OCI-LY1 (cell line): ENCODE measurements around the gene SYTL5.

Source experiments
- H2AFZ ChIP-seq: fragments of 200-600 bp; sonication (generic), shearing (Covaris generic); 2 replicates; pipeline ENCODE4 v1.6.0; 2014; ENCODE audit warnings: antibody characterized with exemption, mild to moderate bottlenecking, low read length
- H3F3A ChIP-seq: fragments of 200-600 bp; sonication (generic), shearing (Covaris generic); 2 replicates; pipeline ENCODE4 v1.6.0; 2014; ENCODE audit warnings: mild to moderate bottlenecking, antibody characterized with exemption, low read length, moderate library complexity; ENCODE audit not compliant: insufficient read depth
- H3K27ac ChIP-seq: fragments of 200-600 bp; sonication (generic); 2 replicates; pipeline ENCODE4 v1.5.1; 2014; ENCODE audit warnings: low read length, mixed run types, mild to moderate bottlenecking, low read depth; ENCODE audit not compliant: poor library complexity, severe bottlenecking
- H3K27me3 ChIP-seq: fragments of 200-600 bp; sonication (generic); 2 replicates; pipeline ENCODE4 v1.6.0; 2014; ENCODE audit warnings: antibody characterized with exemption, mild to moderate bottlenecking, low read length, moderate library complexity; ENCODE audit not compliant: insufficient read depth
- H3K36me3 ChIP-seq: fragments of 200-600 bp; sonication (generic); 2 replicates; pipeline ENCODE4 v1.6.1; 2014; ENCODE audit warnings: mild to moderate bottlenecking, antibody characterized with exemption, low read length, moderate library complexity, mixed read lengths; ENCODE audit not compliant: insufficient read depth
- H3K4me1 ChIP-seq: fragments of 200-600 bp; sonication (generic); 2 replicates; pipeline ENCODE4 v1.5.1; 2014; ENCODE audit warnings: mild to moderate bottlenecking, low read length, moderate library complexity; ENCODE audit not compliant: insufficient read depth, severe bottlenecking
- H3K4me2 ChIP-seq: fragments of 200-600 bp; sonication (generic), shearing (Covaris generic); 2 replicates; pipeline ENCODE4 v1.6.1; 2014; ENCODE audit warnings: low read length
- H3K4me3 ChIP-seq: fragments of 200-600 bp; sonication (generic); 2 replicates; pipeline ENCODE4 v1.5.1; 2014; ENCODE audit warnings: low read length, low read depth, mild to moderate bottlenecking, mixed read lengths; ENCODE audit not compliant: poor library complexity, severe bottlenecking
- H3K79me2 ChIP-seq: fragments of 200-600 bp; shearing (Covaris generic); 2 replicates; pipeline ENCODE4 v1.6.1; 2016; ENCODE audit warnings: mixed run types, low read length, mixed read lengths; ENCODE audit not compliant: insufficient read depth
- H3K9ac ChIP-seq: fragments of 200-600 bp; sonication (generic), shearing (Covaris generic); 2 replicates; pipeline ENCODE4 v1.6.1; 2014; ENCODE audit warnings: mild to moderate bottlenecking, low read length, mixed read lengths
- H3K9me2 ChIP-seq: fragments of 200-600 bp; sonication (generic), shearing (Covaris generic); 2 replicates; pipeline ENCODE4 v1.6.1; 2014; ENCODE audit warnings: low read depth, mild to moderate bottlenecking, low read length, mixed read lengths
- H3K9me3 ChIP-seq: fragments of 200-600 bp; shearing (Covaris generic); 2 replicates; pipeline ENCODE4 v1.6.1; 2014; ENCODE audit warnings: low read length, mixed read lengths
- H4K20me1 ChIP-seq: fragments of 200-600 bp; sonication (generic), shearing (Covaris generic); 2 replicates; pipeline ENCODE4 v1.6.0; 2016; ENCODE audit warnings: mild to moderate bottlenecking, low read length; ENCODE audit not compliant: insufficient read depth
- EZH2 ChIP-seq: fragments of 200-600 bp; sonication (generic), shearing (Covaris generic); IDR thresholded peaks from 2 replicates; pipeline ENCODE4 v1.8.0; 2017; ENCODE audit warnings: borderline replicate concordance, mixed run types, mild to moderate bottlenecking, antibody characterized with exemption, low read length, moderate library complexity, mixed read lengths
- TF ChIP-seq, protein P1 (sequence below): fragments of 200-600 bp; sonication (generic), shearing (Covaris generic); IDR thresholded peaks from 2 replicates; pipeline ENCODE4 v1.5.1; 2017; ENCODE audit warnings: mild to moderate bottlenecking, antibody characterized with exemption, low read length, moderate library complexity, mixed read lengths

Gene SYTL5

DNA sequence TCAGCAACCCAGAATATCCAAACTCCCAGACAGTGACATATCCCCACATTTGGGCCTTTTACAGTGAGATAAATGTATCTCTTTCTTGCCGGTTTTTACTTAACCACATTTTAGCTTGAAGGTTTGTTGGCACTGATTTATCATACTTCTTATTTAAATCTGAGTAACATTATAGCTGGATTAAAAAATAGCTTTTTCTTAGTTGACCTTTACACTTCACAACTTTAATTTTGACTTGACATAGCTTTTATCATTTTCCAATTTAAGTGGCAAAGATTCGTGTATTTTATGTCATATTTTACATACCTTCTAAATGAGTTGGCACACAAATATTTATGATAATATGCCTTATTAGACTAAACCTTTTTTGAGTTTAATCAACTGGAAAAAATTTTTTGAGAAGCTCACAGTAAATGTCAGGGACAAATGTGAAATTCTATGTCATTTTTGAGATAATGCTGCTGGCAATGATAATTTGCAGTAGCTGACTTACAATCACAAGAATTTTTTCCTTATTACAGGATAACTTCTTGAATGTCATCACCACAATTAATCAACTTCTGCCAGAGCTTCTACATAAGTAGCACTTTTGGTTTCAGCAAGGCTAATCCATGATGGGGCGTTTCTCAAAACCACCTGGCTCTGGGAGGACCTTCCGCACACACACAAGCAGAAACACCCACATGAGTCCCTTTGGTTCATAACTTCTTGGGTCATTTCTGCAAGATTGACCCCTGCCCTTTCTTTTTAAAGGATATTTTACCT is 80.3 kb downstream of the SYTL5 start:
- Histone ChIP-seq H3K36me3 (no peaks in the 10 kb centered on the region), H3K9me3 (no peaks in the 10 kb centered on the region), H3K4me1 (no peaks in the 10 kb centered on the region), H3K4me3 (no peak overlapping the region), H3K27ac (no peak overlapping the region), H3K9ac (no peak overlapping the region), H2AFZ (no peak overlapping the region), H3K9me2 (no peaks in the 10 kb centered on the region), H3K79me2 (no peaks in the 10 kb centered on the region), H3F3A (no peaks in the 10 kb centered on the region), H3K27me3 (no peaks in the 10 kb centered on the region), H4K20me1 (no peaks in the 10 kb centered on the region), H3K4me2 (no peak overlapping the region)
- TF ChIP-seq, protein P1, sequence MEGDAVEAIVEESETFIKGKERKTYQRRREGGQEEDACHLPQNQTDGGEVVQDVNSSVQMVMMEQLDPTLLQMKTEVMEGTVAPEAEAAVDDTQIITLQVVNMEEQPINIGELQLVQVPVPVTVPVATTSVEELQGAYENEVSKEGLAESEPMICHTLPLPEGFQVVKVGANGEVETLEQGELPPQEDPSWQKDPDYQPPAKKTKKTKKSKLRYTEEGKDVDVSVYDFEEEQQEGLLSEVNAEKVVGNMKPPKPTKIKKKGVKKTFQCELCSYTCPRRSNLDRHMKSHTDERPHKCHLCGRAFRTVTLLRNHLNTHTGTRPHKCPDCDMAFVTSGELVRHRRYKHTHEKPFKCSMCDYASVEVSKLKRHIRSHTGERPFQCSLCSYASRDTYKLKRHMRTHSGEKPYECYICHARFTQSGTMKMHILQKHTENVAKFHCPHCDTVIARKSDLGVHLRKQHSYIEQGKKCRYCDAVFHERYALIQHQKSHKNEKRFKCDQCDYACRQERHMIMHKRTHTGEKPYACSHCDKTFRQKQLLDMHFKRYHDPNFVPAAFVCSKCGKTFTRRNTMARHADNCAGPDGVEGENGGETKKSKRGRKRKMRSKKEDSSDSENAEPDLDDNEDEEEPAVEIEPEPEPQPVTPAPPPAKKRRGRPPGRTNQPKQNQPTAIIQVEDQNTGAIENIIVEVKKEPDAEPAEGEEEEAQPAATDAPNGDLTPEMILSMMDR: no peak
- TF ChIP-seq EZH2: no peak

DNA sequence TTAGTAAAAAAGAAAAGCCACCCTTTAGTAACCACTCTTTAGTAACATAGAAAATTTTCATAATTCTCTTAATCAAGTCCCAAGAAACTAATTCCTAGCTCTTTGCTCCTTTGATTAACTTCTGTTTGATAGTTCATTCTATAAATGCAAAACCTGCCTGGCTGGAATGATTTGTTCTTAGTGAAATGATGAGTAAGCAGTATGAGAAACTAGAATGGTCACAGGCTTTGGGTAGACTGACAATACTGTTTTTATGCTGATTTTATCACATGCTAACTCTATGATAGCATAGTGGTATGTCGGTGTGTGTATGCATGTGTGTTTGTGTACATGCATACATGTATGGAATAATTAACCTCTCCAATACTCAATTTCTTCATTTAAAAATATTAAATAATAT is 81.2 kb downstream of the SYTL5 start:
- TF ChIP-seq EZH2: no peak
- TF ChIP-seq, protein P1: no peak
- Histone ChIP-seq H3K9me2 (no peaks in the 10 kb centered on the region), H3K36me3 (no peaks in the 10 kb centered on the region), H3K4me2 (no peak overlapping the region), H3K9ac (no peak overlapping the region), H2AFZ (no peak overlapping the region), H3K27me3 (no peaks in the 10 kb centered on the region), H3K9me3 (no peaks in the 10 kb centered on the region), H3K79me2 (no peaks in the 10 kb centered on the region), H3K27ac (no peak overlapping the region), H3K4me3 (no peak overlapping the region), H3K4me1 (no peaks in the 10 kb centered on the region), H4K20me1 (no peaks in the 10 kb centered on the region), H3F3A (no peaks in the 10 kb centered on the region)

DNA sequence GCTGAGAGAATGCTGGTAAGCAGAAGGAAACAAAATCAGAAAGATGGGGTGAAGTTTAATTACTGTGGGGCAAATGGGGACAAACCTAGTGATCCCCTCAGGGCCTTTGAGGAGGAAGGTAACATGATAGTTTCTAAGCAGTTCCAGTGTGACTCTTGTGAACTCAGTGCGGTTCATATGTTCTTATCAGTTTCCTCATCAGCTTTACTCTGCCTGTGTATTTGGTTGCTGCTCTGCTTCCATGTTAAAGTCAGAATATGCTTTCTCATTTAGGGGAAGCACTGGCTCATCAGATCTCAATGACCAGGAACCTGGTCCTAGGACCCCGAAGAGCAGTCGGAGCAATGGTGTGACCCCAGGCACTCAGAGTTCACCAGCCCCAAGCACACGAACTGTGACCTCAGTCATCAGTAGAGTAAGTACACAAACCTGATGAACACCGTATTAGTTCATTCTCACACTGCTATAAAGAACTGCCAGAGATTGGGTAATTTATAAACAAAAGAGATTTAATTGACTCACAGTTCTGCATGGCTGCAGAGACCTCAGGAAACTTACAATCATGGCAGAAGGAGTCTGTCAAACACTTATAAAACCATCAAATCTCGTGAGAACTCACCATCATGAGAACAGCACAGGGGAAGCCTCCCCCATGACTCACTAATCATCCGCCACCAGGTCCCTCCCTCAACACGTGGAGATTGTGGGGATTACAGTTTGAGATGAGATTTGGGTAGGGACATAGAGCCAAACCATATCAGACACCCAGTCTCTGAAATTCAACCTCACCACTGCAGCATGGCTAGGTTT is 83.0 kb downstream of the SYTL5 start:
- H4K20me1 ChIP-seq: no peaks in the 10 kb centered on the region
- H2AFZ ChIP-seq: no peak overlapping the region
- no peaks in the 10 kb centered on the region for H3K79me2 ChIP-seq
- H3K9ac ChIP-seq: no peak overlapping the region
- no peaks in the 10 kb centered on the region for H3K27me3 ChIP-seq
- TF ChIP-seq, protein P1: no peak
- TF ChIP-seq EZH2: no peak
- no peaks in the 10 kb centered on the region for H3F3A ChIP-seq
- no peak overlapping the region for H3K27ac ChIP-seq
- H3K4me3 ChIP-seq: no peak overlapping the region
- H3K4me2 ChIP-seq: no peak overlapping the region
- H3K9me3 ChIP-seq: no peaks in the 10 kb centered on the region
- H3K36me3 ChIP-seq: no peaks in the 10 kb centered on the region
- no peaks in the 10 kb centered on the region for H3K9me2 ChIP-seq
- H3K4me1 ChIP-seq: no peaks in the 10 kb centered on the region
